Keratinocyte (primary cell): ENCODE measurements around the gene SLC2A9. TPM values are rescaled to one million over a fixed set of nuclear protein-coding genes. Genes with fewer than 3 reads are reported as not detected.

Experiments
- DNase-seq: peaks from one replicate; pipeline ENCODE4 v3.0.0-alpha.2; 2011; ENCODE audit warnings: low read depth, missing footprints, low spot score
- FAIRE-seq: peaks from 2 replicates; lab custom pipeline; 2011; peaks lifted over from hg19 to GRCh38; lab: Jason Lieb, UNC
- H2AFZ ChIP-seq: 2 replicates; pipeline ENCODE4 v1.6.0; 2012; ENCODE audit warnings: low read length, control low read depth, inconsistent platforms; ENCODE audit not compliant: control insufficient read depth
- H3K27ac ChIP-seq: 2 replicates; pipeline ENCODE4 v1.5.1; 2011; ENCODE audit warnings: low read length; ENCODE audit not compliant: control insufficient read depth, insufficient read depth
- H3K27me3 ChIP-seq: 3 replicates; pipeline ENCODE4 v1.6.0; 2011; ENCODE audit warnings: low read length; ENCODE audit not compliant: control insufficient read depth, insufficient read depth; ENCODE audit errors: extremely low read depth
- H3K36me3 ChIP-seq, 2 experiments: 2 replicates in 1 of 2; 3 replicates in 1 of 2; pipeline ENCODE4 v1.5.1; 2011; ENCODE audit warnings: low read length in 2 of 2, mild to moderate bottlenecking in 1 of 2; ENCODE audit not compliant: control insufficient read depth in 2 of 2, insufficient read depth in 2 of 2; ENCODE audit errors: extremely low read depth in 1 of 2
- H3K4me1 ChIP-seq: 3 replicates; pipeline ENCODE4 v1.5.1; 2011; ENCODE audit warnings: low read length; ENCODE audit not compliant: control insufficient read depth, insufficient read depth; ENCODE audit errors: extremely low read depth
- H3K4me2 ChIP-seq: 3 replicates; pipeline ENCODE4 v1.6.0; 2011; ENCODE audit warnings: low read depth, low read length; ENCODE audit not compliant: control insufficient read depth, insufficient read depth; ENCODE audit errors: extremely low read depth
- H3K4me3 ChIP-seq, 3 experiments: fragments of 200-600 bp in 1 of 3; sonication (generic) in 1 of 3; 2 replicates in 2 of 3; 3 replicates in 1 of 3; pipeline ENCODE4 v1.5.1; 2011 to 2016; ENCODE audit warnings: low read length in 3 of 3, mild to moderate bottlenecking in 3 of 3, control low read depth in 2 of 3, inconsistent platforms in 1 of 3, low read depth in 1 of 3, mixed read lengths in 1 of 3, mixed run types in 1 of 3, moderate library complexity in 1 of 3; ENCODE audit not compliant: control insufficient read depth in 2 of 3, insufficient read depth in 2 of 3; ENCODE audit errors: extremely low read depth in 1 of 3
- H3K79me2 ChIP-seq: 2 replicates; pipeline ENCODE4 v1.6.0; 2012; ENCODE audit warnings: low read length; ENCODE audit not compliant: control insufficient read depth, insufficient read depth
- H3K9ac ChIP-seq: 3 replicates; pipeline ENCODE4 v1.6.0; 2011; ENCODE audit warnings: low read length; ENCODE audit not compliant: control insufficient read depth, insufficient read depth; ENCODE audit errors: extremely low read depth
- H3K9me1 ChIP-seq: 3 replicates; pipeline ENCODE4 v1.6.0; 2011; ENCODE audit warnings: low read length; ENCODE audit not compliant: control insufficient read depth, insufficient read depth; ENCODE audit errors: extremely low read depth
- H3K9me3 ChIP-seq: 2 replicates; pipeline ENCODE4 v1.5.1; 2012; ENCODE audit warnings: low read depth, low read length; ENCODE audit not compliant: control insufficient read depth
- H4K20me1 ChIP-seq: 3 replicates; pipeline ENCODE4 v1.6.0; 2011; ENCODE audit warnings: low read length; ENCODE audit not compliant: control insufficient read depth, insufficient read depth; ENCODE audit errors: extremely low read depth
- CTCF ChIP-seq, 3 experiments: IDR thresholded peaks in 1 of 3; conservative IDR thresholded peaks in 1 of 3; optimal IDR thresholded peaks in 1 of 3; 2 replicates in 2 of 3; 3 replicates in 1 of 3; pipeline versions ENCODE3 to v1.5.1; 2011; ENCODE audit warnings: low read length in 3 of 3, mild to moderate bottlenecking in 3 of 3, moderate library complexity in 2 of 3, control low read depth in 1 of 3, inconsistent platforms in 1 of 3; ENCODE audit not compliant: insufficient read depth in 2 of 3; ENCODE audit errors: extremely low read depth in 1 of 3
- EZH2 ChIP-seq: IDR thresholded peaks from one replicate; pipeline ENCODE4 v1.6.1; 2012; ENCODE audit warnings: inconsistent platforms, mild to moderate bottlenecking, low read length, moderate library complexity
- dilution Hi-C: fragments of 300-500 bp; cut with MboI; formaldehyde crosslinking; loops from one replicate; pipeline ENCODE4 v1.7.0; 2020; ENCODE audit warnings: low sequenced_read_pairs; ENCODE audit not compliant: extremely low pct_ligation_motif_present
- polyA plus RNA-seq, 5 experiments: library from polyadenylated mRNA; depleted of rRNA in 3 of 5; stranded (reverse) in 3 of 5; stranded (forward) in 1 of 5; unstranded in 1 of 5; fragments of >200 nt; gene quantifications; 1 replicate in 1 of 5; 2 replicates in 3 of 5; 3 replicates in 1 of 5; pipeline versions ENCODE4 v1.2.1 to v1.2.3, GENCODE V29; 2011 to 2012; ENCODE audit warnings: missing spikeins in 2 of 5, low read depth in 1 of 5, low replicate concordance in 1 of 5

The SLC2A9 gene
- polyA plus RNA-seq, 1 donor (not counting 4 experiments of a cell fraction or from before 2014, with no cell fraction given), result 37.3 TPM

GRCh38 chr4:9942139-9942538 lies 79.2 kb downstream of the SLC2A9 start:
- no peak overlapping the region for H3K27ac ChIP-seq
- dilution Hi-C loops, result no loop called here
- H3K36me3 ChIP-seq, result peaks cover 11% of the 10 kb centered on the region in 2 experiments
- H4K20me1 ChIP-seq, result peaks cover 3% of the 10 kb centered on the region
- no peaks in the 10 kb centered on the region for H3K9me1 ChIP-seq
- H3K9me3 ChIP-seq, result no peaks in the 10 kb centered on the region
- no peak overlapping the region for H3K4me2 ChIP-seq
- H3K4me1 ChIP-seq, result peaks cover 5% of the 10 kb centered on the region
- DNase-seq (no peak), FAIRE-seq (no peak)
- H3K27me3 ChIP-seq, result no peaks in the 10 kb centered on the region
- no peaks in the 10 kb centered on the region for H3K79me2 ChIP-seq
- no peak overlapping the region for H3K4me3 ChIP-seq
- no peak for TF ChIP-seq EZH2
- TF ChIP-seq CTCF (optimal IDR thresholded peaks at IDR 0.05 in 1 of 3, IDR thresholded peaks at IDR 0.05 in 1 of 3, conservative IDR thresholded peaks at IDR 0.05 in 1 of 3; ENCODE audit: extremely low read depth in 1 of 3, insufficient read depth in 2 of 3, low read length in 3 of 3), result no peak
- no peak overlapping the region for H2AFZ ChIP-seq
- no peak overlapping the region for H3K9ac ChIP-seq

- FAIRE-seq (no peak), DNase-seq (no peak)
- no peaks in the 10 kb centered on the region for H3K9me3 ChIP-seq
- peaks cover 3% of the 10 kb centered on the region for H4K20me1 ChIP-seq
- dilution Hi-C loops, result no loop called here
- no peak overlapping the region for H3K27ac ChIP-seq
- H3K9me1 ChIP-seq, result no peaks in the 10 kb centered on the region
- no peaks in the 10 kb centered on the region for H3K79me2 ChIP-seq
- H3K4me2 ChIP-seq, result no peak overlapping the region
- TF ChIP-seq EZH2 (no peak), CTCF (optimal IDR thresholded peaks at IDR 0.05 in 1 of 3, IDR thresholded peaks at IDR 0.05 in 1 of 3, conservative IDR thresholded peaks at IDR 0.05 in 1 of 3; ENCODE audit: extremely low read depth in 1 of 3, insufficient read depth in 2 of 3, low read length in 3 of 3) (no peak)
- H3K27me3 ChIP-seq, result no peaks in the 10 kb centered on the region
- no peak overlapping the region for H3K4me3 ChIP-seq
- H3K9ac ChIP-seq, result no peak overlapping the region
- no peak overlapping the region for H2AFZ ChIP-seq
- H3K4me1 ChIP-seq, result peaks cover 3% of the 10 kb centered on the region
- H3K36me3 ChIP-seq, result peaks cover 12 to 15% of the 10 kb centered on the region in 2 experiments
Observed at GRCh38 chr4:9940041-9940440, 81.3 kb downstream of the SLC2A9 start.
